Activated T-cell treated with anti-CD3 and anti-CD28 coated beads, Interleukin-2, amount 50 U/mL, for 24 hours (primary cell): ENCODE data around the gene PARD3.
A peak's percentile ranks its signal among the peaks of the same experiment; 100 is the strongest.
"Not testable (repeated sequence)": the region's sequence is repeated elsewhere in the genome, so short reads cannot be mapped to it uniquely, and the experiment has no call there.

Experiments used
- DNase-seq: peaks from one replicate; pipeline ENCODE4 v3.0.0-alpha.2; 2020
- H3K27ac Mint-ChIP-seq: 2 replicates; pipeline ENCODE4 v1.8.0; 2020; ENCODE audit warnings: mild to moderate bottlenecking, mixed read lengths
- H3K27me3 Mint-ChIP-seq: 2 replicates; pipeline ENCODE4 v1.8.0; 2020; ENCODE audit warnings: mixed read lengths
- H3K36me3 Mint-ChIP-seq: 2 replicates; pipeline ENCODE4 v1.8.0; 2020; ENCODE audit warnings: low read depth, mixed read lengths
- H3K4me1 Mint-ChIP-seq: 2 replicates; pipeline ENCODE4 v1.8.0; 2020; ENCODE audit warnings: low read depth, mixed read lengths
- H3K4me3 Mint-ChIP-seq: 2 replicates; pipeline ENCODE4 v1.8.0; 2020; ENCODE audit warnings: mild to moderate bottlenecking, moderate library complexity, mixed read lengths
- H3K9me3 Mint-ChIP-seq: 2 replicates; pipeline ENCODE4 v1.8.0; 2020; ENCODE audit warnings: mixed read lengths

The PARD3 gene

DNA sequence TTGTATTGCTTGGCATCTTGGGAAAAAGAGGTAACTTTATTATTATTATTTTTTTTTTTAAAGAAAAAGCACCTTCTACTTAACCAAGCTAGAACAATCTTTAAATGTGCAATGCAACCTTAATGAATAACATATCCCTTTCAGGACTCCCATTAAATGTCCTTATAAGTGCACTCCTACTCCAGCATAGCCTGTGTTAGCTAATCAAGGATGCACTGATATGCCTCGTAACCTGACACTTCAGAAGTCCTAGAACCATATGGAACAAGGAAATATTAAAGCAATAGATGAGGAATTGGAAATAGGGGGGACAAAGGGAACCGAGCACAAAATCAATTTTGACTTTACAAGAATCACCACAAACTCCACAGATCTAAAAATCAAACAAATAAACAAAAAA, 522.4 kb downstream of the PARD3 start:
- no peak for DNase-seq
- Mint-ChIP-seq H3K27ac (no peak overlapping the region), H3K27me3 (peaks cover 3% of the 10 kb centered on the region), H3K4me1 (peaks cover 17% of the 10 kb centered on the region), H3K9me3 (no peaks in the 10 kb centered on the region), H3K36me3 (no peaks in the 10 kb centered on the region), H3K4me3 (no peak overlapping the region)

DNA sequence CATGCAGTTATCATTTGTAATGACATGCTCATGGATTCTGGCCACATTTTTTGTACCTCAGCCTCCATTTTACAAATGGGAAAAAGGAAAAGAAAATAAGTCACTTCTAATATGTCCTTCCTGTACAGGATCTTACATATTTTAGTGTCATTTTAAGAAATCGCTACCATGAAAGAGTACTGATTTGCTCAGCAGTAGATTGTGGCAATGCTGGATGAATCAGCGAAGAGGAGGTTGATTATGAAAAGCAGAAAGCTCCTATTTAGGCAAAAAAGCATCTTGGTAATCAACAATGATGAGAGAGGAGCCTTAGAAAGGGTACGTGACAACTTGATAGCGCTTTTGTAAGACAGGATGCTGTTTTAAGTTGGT, 522.9 kb downstream of the PARD3 start:
- H3K36me3 Mint-ChIP-seq: no peaks in the 10 kb centered on the region
- H3K27ac Mint-ChIP-seq: no peak overlapping the region
- peaks cover 17% of the 10 kb centered on the region for H3K4me1 Mint-ChIP-seq
- peaks cover 3% of the 10 kb centered on the region for H3K27me3 Mint-ChIP-seq
- no peak overlapping the region for H3K4me3 Mint-ChIP-seq
- H3K9me3 Mint-ChIP-seq: no peaks in the 10 kb centered on the region
- no peak for DNase-seq

DNA sequence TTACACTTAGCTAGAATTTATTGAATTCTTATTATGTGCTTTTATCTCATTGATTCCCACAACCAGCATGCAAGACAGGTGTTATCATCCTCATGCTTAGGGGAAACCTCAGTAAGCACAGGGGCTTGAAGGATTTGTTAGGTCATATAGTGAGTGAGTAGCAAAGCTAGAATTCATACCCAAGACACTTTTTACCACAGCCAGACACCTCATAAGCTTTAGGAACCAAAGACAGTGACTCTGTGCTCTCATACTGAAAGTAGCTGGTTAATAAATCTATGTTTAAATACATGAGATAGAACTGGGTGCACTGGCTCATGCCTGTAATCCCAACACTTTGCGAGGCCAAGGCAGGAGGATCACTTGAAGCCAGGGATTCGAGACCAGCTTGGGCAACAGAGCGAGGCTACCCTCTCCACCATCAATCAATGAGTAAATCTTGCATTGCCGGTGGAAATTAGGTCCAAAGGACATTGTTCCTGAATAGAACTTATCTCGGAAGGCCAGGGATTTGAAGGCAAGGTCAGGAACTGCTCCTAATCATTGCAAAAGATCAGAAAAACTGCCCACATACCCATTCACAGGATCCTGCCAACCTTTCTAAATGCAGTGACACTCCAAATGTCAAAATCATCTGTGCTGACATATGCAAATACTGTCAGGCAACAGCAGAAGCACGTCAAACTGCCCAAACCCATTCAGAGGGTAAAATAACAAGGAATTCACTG, 523.5 kb downstream of the PARD3 start:
- Mint-ChIP-seq H3K9me3 (no peaks in the 10 kb centered on the region), H3K27me3 (peaks cover 3% of the 10 kb centered on the region)
- DNase-seq: no peak

DNA sequence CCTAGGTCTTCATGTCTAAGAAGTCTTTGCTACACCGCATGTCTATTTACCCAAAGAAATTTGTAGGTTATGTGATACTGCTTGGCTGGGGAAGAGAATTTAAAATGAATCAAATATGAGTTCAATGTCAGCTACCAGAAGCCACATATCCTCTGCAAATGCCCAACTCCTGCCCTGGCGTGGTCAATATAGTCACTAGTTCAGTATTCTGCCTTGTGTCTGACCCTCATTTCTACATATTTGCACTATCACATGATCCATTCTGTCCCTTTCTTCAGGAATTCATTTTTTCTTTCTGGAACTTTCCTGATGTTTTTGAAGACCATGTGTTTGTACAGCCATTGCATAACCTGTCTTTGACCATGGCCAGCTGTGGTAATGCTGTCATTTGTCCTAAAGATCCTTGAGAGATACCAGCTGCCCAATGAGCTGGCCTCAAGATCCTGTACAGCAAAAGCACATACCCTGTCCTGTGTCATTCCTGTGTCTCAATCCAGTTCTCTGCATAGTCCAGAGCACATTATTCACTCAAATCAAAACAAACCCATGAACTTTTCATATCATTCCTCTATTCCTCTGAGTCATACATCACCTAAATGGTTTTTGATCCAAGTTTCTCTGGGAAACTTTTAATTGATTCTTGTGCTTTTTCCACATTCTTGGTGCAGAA, 524.5 kb downstream of the PARD3 start:
- H3K27ac Mint-ChIP-seq: no peak overlapping the region
- H3K27me3 Mint-ChIP-seq: peaks cover 3% of the 10 kb centered on the region
- peaks cover 17% of the 10 kb centered on the region for H3K4me1 Mint-ChIP-seq
- H3K36me3 Mint-ChIP-seq: no peaks in the 10 kb centered on the region
- no peaks in the 10 kb centered on the region for H3K9me3 Mint-ChIP-seq
- no peak overlapping the region for H3K4me3 Mint-ChIP-seq
- no peak for DNase-seq

More for the DNA sequence above, 523.5 kb downstream of the PARD3 start:
- H3K4me1 Mint-ChIP-seq: peaks cover 17% of the 10 kb centered on the region
- no peak overlapping the region for H3K4me3 Mint-ChIP-seq
- no peaks in the 10 kb centered on the region for H3K36me3 Mint-ChIP-seq
- no peak overlapping the region for H3K27ac Mint-ChIP-seq

DNA sequence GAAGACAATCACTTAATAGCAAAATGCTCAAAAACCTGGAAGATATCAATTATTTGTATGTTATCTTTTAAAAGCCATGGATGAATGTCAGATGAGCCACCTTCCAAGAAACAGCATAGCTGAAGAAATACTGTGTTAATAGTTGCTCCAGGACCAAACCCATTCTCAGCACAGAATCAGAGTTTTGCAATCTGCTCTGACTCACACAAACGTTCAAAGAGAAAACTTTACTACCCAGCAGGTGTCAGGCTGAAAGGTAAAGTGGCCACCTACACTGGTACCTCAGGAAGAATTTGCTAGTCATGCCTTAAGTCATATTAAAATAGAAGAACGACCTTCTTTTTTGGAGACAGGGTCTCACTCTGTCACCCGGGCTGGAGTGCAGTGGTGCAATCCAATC, 526.5 kb downstream of the PARD3 start:
- no peaks in the 10 kb centered on the region for H3K27me3 Mint-ChIP-seq
- peaks cover 7% of the 10 kb centered on the region for H3K4me1 Mint-ChIP-seq
- DNase-seq: no peak
- H3K4me3 Mint-ChIP-seq: no peak overlapping the region
- no peaks in the 10 kb centered on the region for H3K36me3 Mint-ChIP-seq
- no peak overlapping the region for H3K27ac Mint-ChIP-seq
- H3K9me3 Mint-ChIP-seq: no peaks in the 10 kb centered on the region

DNA sequence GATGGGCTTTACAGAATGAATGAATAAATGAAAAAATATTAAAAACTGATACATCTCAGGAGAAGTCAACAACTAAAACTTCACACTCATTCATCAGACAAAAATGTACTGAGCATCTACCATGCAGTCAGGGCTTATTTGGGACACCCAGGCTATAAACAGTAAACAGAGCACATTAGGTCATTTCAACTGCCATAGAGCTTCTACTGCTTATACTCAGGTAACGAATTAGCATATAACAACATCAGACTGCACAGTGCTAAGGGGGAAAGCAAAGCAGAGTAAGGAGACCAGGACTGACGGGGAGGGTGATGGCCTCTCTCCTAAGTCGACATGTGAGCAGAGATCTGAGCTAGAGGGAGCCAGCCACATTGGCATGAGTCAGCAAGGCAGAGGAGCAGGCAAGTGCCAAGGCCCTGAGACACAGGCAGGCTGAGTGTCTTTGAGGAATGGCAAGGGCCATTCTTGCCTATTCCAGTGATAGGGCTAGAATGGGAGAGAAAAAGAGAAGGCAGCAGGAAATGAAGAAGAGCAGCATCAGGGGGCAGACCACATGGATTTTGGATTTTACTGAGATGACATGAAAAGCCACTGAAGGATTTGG, 528.9 kb downstream of the PARD3 start:
- H3K27ac Mint-ChIP-seq: no peak overlapping the region
- H3K4me1 Mint-ChIP-seq: peaks cover 17% of the 10 kb centered on the region
- H3K4me3 Mint-ChIP-seq: no peak overlapping the region
- no peaks in the 10 kb centered on the region for H3K9me3 Mint-ChIP-seq
- H3K27me3 Mint-ChIP-seq: no peaks in the 10 kb centered on the region
- DNase-seq: no peak
- no peaks in the 10 kb centered on the region for H3K36me3 Mint-ChIP-seq

DNA sequence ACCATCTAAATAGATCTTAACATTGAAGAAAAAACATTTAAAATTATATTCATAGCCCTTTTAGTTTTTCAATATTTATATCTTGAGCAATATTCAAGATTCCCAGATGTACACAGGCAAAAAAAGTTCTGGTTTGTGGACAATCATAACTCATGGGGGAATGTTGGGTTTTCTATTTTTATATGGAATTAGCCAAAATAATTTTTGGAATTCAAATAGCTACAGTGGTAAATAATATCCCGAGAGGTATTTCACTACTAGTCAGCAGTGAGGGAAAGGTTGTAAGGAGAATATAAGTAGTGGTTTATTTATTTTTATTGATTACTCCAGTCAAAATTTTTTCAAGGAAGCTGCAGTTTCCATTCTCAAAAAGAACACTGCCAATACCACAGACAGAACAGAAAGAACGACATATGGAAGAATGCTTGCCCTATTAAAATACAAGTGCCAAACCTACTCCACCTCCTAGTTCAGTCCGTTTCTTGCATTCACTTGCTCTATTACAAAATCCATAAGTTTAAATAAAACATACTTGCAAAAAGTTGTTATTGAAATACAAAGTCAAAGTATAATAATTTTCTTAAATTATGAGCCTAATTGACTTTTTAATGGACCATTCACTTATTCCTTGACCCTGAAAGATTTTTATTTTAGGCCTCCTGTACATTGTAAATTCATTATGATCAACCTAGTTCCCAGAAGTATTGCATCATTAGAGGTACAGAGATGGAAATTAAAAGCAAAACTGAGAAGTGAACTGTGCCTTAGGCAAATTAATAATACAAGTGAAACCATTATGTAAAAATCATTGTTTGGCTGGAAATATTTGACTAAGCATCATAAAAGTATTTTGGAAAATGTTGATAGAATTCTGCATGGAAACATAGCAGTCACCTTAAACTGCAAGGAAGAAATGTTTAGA, 533.2 kb downstream of the PARD3 start:
- Mint-ChIP-seq H3K27me3 (peaks cover 6% of the 10 kb centered on the region), H3K27ac (peak overlapping the region; percentile 69), H3K36me3 (no peaks in the 10 kb centered on the region), H3K4me1 (peaks cover 32% of the 10 kb centered on the region), H3K4me3 (no peak overlapping the region), H3K9me3 (no peaks in the 10 kb centered on the region)
- no peak for DNase-seq

DNA sequence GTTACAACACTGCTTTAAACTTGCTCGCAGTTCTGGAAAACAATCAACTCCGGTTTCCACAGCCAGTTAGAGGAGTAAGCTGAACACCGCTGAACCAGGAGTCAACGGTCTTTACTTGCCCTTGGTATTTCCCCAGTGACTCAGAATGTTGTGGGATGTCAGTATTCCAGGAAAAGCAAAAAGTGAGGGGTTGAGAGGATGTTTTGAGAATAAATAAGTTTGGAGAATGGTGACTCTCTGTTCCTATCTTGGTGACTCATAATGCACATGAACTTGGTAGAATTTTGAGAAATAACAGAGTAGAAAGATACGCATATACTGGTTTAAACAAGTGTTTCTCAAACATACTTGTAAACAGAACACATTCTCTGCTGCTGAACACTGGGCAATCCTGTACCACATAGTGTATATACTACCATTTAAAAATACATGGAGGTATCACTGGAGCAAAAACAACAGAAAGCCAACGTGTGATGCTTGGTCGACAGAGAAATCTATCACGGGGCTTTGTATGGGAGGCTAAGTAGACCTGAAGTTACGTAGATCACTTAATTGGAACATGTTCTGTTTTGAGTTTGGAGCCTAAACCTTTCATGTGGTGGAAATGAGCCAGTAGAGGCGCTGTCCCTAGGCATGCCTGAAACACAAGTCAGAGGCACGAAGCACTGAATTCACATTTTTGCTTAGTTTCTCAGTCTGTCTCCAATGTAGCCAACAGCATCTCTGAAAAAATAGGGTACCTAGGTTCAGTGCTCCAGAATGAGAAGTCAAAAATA, 534.3 kb downstream of the PARD3 start:
- Mint-ChIP-seq H3K27me3 (peaks cover 6% of the 10 kb centered on the region), H3K4me3 (no peak overlapping the region), H3K27ac (peak overlapping the region; percentile 69), H3K4me1 (peaks cover 32% of the 10 kb centered on the region), H3K9me3 (no peaks in the 10 kb centered on the region), H3K36me3 (no peaks in the 10 kb centered on the region)
- no peak for DNase-seq

DNA sequence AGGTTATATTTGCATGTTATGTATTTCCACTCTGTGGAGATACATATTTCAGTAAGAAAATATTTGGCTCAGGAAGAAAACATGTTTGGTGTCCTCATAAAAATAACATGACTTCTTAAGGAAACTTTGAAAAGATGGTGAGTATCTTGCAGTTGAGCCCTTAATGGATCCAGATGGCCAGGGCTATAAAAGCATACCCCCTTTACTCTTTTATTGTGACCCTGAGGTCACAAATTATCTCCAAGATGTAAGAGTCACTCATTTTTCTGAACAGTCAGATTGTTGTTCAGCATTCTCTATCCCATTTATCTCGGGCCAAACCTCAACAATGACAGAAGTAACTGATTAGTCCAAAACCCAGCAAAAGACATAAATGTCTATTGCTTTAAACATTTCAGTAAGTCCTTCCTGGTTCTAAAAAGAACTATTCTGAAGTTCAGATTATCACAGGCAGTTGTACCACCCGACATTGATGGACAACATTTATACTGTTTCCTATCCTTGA, 539.4 kb downstream of the PARD3 start:
- H3K27me3 Mint-ChIP-seq: peaks cover 6% of the 10 kb centered on the region
- H3K36me3 Mint-ChIP-seq: no peaks in the 10 kb centered on the region
- no peak overlapping the region for H3K27ac Mint-ChIP-seq
- no peak for DNase-seq
- peaks cover 9% of the 10 kb centered on the region for H3K4me1 Mint-ChIP-seq
- H3K9me3 Mint-ChIP-seq: peaks cover 2% of the 10 kb centered on the region
- H3K4me3 Mint-ChIP-seq: no peak overlapping the region

DNA sequence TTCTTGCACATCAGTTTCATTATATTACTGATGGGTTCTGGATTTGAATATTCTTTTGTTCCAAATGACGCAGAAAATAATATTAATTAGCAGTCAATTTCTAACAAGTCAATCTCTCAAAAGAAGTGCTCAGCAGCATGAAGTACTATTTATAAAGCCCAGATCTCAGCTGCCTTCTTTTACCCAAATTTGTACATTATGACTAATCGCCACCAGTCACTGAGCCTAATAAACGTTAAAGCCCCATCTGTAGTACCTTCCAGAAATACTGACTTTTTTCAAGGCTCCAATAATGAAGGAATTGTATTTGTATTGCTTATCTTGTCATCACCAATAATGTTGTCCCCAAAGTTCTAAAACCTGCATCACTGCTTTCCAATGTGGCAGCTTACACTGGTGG, 540.2 kb downstream of the PARD3 start:
- peaks cover 4% of the 10 kb centered on the region for H3K4me1 Mint-ChIP-seq

DNA sequence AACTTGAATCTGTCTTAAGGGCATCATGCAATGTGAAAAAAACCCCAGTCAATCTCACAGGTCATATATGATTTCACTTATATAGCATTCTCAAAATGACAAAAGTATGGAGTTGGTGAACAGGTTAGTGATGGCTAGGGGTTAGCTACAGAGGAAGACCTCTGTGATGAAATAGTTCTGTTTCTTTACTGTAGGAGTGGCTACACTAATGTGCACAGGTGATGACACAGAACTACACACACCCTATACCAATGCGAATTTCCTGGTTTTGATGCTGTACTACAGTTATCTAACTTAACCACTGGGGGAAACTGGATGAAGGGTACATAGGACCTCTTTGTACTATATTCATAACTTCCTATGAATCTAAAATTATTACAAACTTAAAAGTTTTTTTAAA, 541.8 kb downstream of the PARD3 start:
- Mint-ChIP-seq H3K4me3 (no peak overlapping the region), H3K27ac (no peak overlapping the region), H3K9me3 (peaks cover 2% of the 10 kb centered on the region), H3K36me3 (no peaks in the 10 kb centered on the region), H3K27me3 (no peaks in the 10 kb centered on the region), H3K4me1 (no peaks in the 10 kb centered on the region)
- DNase-seq: no peak

More for the DNA sequence above, 540.2 kb downstream of the PARD3 start:
- peaks cover 6% of the 10 kb centered on the region for H3K27me3 Mint-ChIP-seq
- H3K27ac Mint-ChIP-seq: no peak overlapping the region
- H3K9me3 Mint-ChIP-seq: peaks cover 2% of the 10 kb centered on the region
- no peaks in the 10 kb centered on the region for H3K36me3 Mint-ChIP-seq
- no peak for DNase-seq
- H3K4me3 Mint-ChIP-seq: no peak overlapping the region

DNA sequence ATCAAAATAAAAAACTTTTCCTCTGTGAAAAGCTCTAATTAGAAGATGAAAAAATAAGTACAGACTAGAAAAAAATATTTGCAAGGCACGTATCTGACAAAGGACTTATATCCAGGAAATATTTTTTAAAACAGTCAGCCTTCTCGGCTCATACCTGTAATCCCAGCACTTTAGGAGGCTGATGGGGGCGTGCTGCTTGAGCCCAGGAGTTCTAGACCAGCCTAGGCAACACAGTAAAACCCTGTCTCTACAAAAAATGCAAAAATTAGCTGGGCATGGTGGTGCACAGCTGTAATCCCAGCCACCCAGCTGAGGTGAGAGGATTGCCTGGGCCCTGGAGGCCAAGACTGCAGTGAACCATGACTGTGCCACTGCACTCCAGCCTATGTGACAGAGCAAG, 542.8 kb downstream of the PARD3 start:
- DNase-seq: no peak
- H3K4me1 Mint-ChIP-seq: no peaks in the 10 kb centered on the region
- H3K4me3 Mint-ChIP-seq: no peak overlapping the region
- H3K9me3 Mint-ChIP-seq: peaks cover 6% of the 10 kb centered on the region
- H3K27me3 Mint-ChIP-seq: no peaks in the 10 kb centered on the region
- no peaks in the 10 kb centered on the region for H3K36me3 Mint-ChIP-seq
- H3K27ac Mint-ChIP-seq: no peak overlapping the region

DNA sequence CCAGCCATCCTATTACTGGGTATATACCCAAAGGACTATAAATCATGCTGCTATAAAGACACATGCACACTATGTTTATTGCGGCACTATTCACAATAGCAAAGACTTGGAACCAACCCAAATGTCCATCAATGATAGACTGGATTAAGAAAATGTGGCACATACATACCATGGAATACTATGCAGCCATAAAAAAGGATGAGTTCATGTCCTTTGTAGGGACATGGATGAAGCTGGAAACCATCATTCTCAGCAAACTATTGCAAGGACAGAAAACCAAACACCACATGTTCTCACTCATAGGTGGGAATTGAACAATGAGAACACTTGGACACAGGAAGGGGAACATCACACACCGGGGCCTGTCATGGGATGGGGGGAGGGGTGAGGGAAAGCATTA, 546.7 kb downstream of the PARD3 start:
- not testable (repeated sequence) for H3K4me3 Mint-ChIP-seq, H3K36me3 Mint-ChIP-seq, H3K27me3 Mint-ChIP-seq, H3K9me3 Mint-ChIP-seq, H3K4me1 Mint-ChIP-seq, H3K27ac Mint-ChIP-seq, DNase-seq

DNA sequence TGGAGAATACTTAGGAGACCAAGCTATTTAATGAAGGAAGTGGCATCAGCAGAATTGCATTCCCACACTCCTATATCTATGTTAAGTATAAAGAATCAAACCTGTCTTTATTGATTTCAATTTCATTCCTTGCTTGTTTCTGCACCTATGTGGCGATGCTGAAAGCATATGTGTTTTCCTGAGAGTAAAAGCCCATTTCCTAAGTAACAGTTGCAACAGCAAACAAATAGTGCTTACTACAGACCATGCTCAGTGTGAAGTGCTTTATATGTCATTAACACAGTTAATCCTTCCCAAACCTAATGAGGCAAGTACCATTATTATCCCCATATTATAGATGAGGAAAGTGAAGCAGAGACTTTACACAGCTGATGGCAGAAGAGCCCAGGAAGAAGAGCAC, 552.1 kb downstream of the PARD3 start:
- Mint-ChIP-seq H3K27ac (no peak overlapping the region), H3K27me3 (peaks cover 2% of the 10 kb centered on the region), H3K36me3 (no peaks in the 10 kb centered on the region), H3K4me1 (no peaks in the 10 kb centered on the region), H3K4me3 (no peak overlapping the region), H3K9me3 (peaks cover 3% of the 10 kb centered on the region)
- DNase-seq: no peak
